HG03460 (cell line): ENCODE results near the gene OTUD1.
"Not testable (repeated sequence)": the region's sequence is repeated elsewhere in the genome, so short reads cannot be mapped to it uniquely, and the experiment has no call there.

ENCODE experiments used
- ATAC-seq: cut with Tn5 transposase; IDR thresholded peaks from one replicate; pipeline ENCODE4 v1.9.1; 2021; ENCODE audit not compliant: unreplicated experiment

The OTUD1 gene, protein sequence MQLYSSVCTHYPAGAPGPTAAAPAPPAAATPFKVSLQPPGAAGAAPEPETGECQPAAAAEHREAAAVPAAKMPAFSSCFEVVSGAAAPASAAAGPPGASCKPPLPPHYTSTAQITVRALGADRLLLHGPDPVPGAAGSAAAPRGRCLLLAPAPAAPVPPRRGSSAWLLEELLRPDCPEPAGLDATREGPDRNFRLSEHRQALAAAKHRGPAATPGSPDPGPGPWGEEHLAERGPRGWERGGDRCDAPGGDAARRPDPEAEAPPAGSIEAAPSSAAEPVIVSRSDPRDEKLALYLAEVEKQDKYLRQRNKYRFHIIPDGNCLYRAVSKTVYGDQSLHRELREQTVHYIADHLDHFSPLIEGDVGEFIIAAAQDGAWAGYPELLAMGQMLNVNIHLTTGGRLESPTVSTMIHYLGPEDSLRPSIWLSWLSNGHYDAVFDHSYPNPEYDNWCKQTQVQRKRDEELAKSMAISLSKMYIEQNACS

DNA sequence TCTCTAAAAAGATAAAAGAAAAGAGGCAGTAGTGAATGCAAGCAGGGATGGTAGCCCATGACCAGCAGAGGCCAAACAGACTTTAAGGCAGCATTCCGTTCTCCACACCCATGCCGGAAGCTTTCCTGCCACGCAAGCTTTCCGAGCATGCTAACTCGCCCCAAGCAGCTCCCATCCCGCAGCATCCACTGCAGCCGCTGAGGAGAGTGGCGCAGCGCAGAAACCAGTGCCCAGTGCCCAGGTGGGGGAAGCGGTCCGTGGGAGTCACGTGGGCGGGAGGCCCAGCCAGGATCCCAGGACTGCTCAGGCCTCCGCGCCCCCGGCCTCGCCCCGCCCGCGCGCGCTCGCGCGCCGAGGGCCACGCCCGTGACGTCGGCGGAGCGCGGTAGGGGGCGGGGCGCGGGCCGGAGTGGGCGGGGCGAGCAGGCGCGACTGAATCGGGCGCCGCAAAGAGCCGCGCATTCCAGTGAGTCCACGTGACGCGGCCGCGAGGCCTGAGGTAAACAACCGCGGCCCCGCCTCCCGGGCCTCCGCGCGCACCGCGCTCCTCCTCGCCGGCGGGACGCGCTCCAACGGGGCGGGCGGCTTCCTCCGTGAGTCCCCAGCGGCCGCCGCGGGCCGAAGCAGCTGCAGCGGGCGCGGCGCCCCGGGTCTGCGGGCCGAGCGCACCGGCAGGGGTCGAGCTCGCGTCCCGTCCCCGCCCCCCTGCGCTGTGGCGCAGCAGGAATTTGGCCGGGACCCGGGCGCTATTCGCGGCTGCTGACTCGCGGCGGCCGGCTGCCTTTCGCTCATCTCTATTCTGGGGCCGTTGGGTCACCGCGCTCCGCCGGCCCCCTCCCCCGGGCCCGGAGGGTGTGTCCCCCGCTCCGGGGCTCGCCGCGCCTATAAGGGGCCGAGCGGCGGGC is at the start of gene OTUD1:
Gene OTUD1 (plus strand): TSS at position 529 of the 905 bp plus-strand sequence. CDS start 383 bp downstream, outside the sequence.
- peak; percentile 78 for ATAC-seq

DNA sequence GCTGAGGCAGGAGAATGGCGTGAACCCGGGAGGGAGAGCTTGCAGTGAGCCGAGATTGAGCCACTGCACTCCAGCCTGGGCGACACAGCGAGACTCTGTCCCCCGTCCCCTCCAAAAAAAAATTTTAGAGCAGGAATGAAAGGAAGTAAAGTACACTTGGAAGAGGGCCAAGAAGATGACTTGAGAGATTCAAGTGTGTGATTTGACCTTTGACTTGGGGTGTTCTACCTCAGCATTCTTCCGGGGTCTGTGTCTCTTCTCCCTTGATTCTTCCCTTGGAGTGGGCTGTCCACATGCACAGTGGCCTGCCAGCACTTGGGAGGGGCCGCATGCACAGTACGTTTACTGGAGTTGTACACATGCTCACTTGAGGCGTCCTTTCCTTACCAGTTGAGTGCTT is 48.5 kb upstream of the OTUD1 start:
- ATAC-seq: not testable (repeated sequence)

DNA sequence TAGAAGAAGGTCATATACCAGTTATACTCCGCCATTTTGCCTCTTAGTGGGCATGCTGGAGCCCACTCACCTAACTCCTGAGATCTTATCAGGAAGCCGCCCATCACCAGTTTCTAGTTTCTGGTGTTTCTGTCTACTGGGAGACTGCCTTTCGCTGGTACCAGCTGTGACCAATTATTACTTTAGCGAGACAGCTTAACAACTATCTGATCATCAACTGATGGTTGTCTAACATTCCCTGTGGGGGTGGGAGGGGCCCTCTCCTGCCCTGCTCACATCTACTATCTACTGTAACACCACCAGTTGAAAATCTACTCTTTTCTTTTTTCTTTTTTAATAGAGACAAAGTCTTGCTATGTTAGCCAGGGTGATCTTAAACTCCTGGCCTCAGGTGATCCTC is 48.1 kb upstream of the OTUD1 start:
- ATAC-seq: no peak

DNA sequence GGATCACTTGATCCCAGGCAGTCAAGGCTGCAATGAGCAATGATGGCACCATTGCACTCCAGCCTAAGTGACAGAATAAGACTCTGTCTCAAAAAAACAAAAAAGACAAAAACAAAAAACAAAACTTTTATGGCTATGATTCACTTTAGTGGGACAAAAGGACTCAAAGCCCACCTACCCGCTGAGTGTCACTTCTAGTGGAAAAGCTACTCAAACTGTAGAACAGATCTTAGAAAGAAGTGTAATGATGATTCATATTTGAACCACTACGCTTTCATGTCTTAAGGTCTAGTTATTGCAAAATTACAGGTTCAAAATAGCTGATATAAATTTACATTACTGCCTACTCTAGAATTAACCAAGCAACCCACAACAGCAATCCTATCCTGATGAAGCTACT is 47.1 kb upstream of the OTUD1 start:
- no peak for ATAC-seq

DNA sequence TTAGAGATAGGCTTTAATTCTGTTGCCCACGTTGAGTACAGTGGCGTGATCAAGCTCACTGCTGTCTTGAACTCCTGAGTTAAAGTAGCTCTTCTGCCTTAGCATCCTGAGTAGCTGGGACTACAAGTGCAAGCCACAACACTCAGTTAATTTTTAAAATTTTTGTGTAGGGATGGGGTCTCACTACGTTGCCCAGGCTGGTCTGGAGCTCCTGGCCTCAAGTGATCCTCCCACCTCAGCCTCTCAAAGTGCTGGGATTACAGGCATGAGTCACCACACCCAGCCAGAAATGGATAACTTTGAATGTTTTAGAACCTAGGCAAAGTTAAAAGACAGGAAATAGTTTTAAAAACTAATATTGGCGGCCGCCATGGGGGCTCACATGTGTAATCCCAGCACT is 43.9 kb upstream of the OTUD1 start:
- ATAC-seq: no peak

DNA sequence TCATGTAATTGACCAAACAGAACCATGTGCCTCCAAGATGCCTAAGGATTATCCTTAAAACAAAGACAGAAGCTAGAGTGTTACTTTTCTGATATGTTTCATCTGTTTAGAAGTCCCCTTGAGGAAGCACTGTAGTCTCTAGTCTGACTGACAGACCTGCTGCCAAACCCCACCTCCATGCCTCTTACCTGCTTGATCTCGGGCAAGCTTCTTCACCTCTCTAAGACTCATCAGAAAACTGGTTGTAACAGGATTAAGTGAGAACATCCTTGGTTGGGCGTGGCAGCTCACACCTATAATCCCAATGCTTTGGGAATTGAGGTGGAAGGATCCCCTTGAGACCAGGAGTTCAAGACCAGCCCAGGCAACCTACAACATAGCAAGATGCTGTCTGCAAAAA is 42.2 kb upstream of the OTUD1 start:
- no peak for ATAC-seq

DNA sequence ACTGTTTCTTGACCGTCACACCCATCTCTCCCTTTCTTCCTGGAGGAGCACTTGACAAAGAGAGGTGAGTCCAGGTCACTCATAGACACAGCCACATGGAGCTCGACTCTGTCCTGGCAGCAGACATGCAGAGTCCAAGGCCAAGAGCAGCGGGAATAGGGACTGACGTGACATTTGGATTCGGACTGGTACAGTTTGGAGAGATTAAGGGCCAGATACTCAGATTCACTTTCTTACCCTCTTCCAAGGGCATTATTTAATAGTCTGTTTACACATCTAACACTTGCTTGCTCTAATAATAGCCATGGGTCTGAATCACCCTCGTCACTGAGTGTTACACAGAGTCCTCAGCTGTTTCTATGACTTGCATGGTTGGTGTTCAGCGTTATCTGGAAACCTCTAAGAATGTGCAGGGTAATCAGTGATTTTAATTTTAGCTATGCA is 39.2 kb upstream of the OTUD1 start:
- no peak for ATAC-seq

DNA sequence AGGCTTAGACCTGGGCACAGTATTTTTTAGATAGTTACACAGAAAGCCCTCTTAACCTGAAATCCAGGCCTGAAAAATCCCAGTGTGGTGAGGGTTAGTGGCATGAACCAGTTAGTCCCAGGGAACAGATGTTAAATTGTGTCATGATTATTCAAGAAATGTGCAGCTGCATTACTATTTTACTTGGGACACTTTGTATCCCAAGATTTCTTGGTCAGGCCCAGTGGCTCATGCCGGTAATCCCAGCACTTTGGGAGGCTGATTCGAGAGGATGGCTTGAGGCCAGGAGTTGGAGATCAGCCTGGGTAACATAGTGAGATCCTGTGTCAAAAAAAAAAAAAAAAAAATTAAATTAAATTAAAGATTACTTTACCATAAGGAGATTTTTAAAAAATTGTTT is 36.0 kb upstream of the OTUD1 start:
- ATAC-seq: no peak

DNA sequence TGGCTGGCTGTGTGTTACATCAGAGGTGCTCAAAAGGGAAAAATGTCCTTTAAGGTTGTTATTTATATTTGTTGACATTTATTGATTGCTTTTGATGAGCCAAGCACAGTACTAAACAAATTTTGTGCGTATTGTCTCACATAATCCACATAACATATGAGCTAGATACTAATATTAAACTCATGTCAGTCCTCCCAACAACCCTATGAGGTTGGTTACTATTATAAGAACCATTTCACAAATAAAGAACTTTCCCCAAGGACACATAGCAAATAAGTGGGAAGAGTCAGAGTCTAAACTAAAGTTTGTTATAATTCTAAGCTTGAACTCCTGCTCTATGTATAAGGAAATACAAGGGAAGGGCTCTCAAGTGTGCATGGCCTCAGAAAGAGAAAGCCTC is 35.6 kb upstream of the OTUD1 start:
- no peak for ATAC-seq

DNA sequence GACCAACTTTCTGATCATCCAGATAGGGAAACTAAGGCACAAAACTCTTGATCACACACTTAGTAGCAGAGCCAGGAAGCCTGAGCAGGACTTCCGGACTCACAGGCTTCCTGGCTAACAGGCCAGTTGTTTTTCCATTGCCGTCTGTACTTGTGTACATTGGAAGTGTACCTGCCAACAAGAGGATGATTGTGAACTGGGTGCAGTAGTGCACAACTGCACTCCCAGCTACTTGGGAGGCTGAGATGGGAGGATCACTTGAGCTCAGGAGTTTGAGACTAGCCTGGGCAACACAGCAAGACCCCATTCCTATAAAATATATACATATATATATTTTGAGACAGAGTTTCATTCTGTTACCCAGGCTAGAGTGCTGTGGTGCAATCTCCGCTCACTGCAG is 35.2 kb upstream of the OTUD1 start:
- ATAC-seq: no peak

DNA sequence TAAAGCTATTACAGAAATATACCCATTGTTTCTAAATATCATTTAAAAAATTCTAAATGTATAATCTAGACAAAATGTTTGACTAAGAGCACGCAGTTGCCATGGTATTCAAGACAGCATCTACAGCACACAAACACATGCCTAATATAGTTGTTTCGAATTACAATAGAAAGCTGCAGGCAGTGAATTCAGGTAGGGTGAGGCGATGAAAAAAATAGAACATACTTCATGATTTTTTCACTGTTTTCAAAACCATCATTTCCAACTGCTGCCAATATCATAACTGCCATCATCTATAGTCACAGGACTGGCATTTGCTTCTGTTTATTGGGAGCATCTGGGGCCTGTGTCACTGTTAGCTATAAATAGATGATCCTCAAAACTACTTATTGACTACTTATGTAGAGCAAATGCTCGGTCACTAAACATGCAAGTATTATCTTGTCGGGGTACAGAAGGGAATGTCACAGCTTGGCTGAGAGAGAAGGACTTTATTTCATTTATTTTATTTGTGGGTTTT is 34.4 kb upstream of the OTUD1 start:
- ATAC-seq: no peak

DNA sequence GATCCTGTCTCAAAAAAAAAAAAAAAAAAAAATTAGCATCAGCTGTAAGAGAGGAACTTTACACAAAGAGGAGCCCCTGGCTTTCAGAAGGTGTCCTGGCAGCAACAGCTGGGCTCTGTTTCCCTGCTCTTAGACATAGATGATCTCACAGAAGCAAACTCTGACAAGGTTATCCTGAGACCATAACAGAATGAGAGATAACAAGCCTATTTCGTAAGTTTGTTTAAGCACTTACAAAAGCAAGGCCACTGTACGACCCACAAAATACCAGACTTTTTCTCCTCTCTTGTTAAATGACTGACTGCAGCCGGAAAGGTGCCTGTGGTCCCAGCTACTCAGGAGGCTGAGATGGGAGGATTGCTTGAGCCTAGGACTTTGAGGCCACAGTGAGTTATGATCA is 33.3 kb upstream of the OTUD1 start:
- no peak for ATAC-seq

DNA sequence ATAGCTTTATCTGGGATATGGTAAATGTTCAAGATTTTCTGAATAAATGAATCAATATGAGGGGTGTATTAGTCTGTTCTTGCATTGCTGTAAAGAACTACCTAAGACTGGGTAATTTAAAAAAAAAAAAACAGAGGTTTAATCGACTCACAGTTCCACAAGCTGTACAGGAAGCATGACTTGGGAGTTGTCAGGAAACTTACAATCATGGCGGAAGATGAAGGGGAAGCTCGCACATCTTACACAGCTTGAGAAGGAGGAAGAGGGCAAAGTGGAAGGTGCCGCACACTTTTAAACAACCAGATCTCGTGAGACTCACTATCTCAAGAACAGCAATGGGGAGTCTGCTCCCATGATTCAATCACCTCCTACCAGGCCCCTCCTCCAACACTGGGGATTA is 32.5 kb upstream of the OTUD1 start:
- ATAC-seq: no peak

DNA sequence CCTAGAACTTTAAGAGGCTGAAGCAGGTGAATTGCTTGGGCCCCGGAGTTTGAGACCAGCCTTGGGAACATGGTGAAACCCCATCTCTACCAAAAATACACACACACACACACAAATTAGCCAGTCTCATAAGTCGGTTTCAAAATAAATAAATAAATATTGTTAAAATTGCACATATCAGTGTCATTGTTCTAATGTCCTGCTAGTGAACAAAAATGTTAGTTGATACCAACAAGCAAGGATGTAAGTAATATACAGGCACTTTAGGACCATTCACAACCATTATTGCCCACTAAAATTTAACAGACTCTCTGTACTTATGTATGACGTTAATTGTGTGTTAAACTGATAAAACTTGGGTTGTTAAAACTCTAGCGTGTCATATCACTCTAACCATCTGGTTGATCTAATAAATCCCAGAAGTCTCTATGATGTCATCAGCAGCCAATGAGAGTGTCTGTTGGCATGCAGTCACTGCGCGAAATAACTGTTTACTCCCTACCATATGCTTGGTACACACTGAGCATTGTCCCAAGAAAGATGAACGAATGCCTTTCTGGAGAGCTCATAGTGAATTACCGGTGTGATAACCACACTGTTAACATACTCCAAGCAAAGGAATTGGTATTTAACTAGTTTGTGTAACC is 30.4 kb upstream of the OTUD1 start:
- no peak for ATAC-seq

DNA sequence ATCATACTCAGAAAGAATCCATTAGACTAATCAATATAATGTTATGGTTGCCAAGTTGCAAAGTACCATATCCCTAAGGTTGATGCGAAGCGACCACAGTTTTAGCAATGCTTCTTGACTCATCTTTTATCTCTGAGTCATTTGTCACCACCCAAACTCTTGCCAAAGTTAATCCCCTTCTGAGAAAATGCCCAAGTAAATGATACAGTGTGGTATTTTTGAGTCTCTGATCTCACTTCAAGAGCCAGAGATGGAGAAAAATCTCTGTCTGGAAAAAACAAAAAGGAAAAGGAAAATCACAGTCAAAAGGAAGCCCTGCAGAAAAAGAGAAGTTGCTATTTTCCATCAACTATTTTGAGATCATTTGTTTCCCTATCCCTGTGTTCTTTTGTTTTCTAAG is 26.7 kb upstream of the OTUD1 start:
- ATAC-seq: no peak

DNA sequence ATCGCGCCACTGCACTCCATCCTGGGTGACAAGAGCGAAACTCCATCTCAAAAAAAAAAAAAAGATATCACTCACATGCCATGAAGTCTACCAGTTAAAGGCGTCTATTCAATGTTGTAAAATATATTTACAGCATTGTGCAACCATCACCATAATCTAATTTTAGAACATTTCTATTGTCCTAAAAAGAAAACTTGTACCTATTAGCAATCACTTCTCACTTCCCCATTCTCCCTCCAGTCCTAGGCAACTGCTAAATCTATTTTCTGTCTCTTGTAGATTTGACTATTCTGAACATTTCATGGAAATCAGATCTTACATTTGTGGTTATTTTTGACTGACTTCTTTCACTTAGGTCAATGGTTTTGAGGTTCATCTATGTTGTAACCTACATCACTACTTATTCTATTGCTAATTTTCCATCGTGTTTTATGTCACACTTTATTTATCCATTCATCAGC is 25.2 kb upstream of the OTUD1 start:
- peak; percentile 91 for ATAC-seq

DNA sequence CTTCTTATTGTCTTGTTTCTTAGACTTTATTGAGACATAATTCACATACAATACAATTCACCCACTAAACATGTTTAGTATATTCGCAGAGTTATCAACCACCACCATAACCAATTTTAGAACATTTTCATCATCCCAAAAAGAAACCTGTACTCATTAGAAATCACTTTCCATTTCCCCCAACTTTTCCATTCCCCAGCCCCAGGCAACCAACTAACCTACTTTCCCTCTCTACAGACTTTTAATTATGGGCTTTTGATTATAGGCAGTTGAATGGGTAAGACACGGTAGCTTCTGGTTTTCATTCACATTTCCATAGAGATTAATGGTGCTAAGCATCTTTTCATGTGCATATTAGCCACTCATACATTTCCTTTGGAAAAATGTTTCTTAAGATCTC is 24.2 kb upstream of the OTUD1 start:
- ATAC-seq: no peak

DNA sequence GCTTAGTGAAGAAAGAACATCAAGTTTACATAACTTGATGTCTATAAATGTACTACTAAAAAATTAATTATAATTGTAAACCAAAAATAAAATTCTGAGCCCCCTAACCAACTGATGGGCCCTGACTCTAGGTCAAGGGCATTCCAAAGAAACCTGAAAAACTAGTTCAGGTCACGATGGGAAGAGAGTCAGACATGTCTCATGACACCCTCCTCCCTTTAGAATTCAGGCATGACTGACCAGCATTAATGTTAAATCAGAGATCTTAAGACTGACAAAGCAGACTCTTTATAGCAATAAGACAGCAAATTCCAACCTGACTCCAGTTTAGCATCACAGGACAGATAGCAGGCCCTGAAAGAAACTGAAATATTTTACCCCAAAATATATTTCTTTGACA is 21.6 kb upstream of the OTUD1 start:
- ATAC-seq: no peak

DNA sequence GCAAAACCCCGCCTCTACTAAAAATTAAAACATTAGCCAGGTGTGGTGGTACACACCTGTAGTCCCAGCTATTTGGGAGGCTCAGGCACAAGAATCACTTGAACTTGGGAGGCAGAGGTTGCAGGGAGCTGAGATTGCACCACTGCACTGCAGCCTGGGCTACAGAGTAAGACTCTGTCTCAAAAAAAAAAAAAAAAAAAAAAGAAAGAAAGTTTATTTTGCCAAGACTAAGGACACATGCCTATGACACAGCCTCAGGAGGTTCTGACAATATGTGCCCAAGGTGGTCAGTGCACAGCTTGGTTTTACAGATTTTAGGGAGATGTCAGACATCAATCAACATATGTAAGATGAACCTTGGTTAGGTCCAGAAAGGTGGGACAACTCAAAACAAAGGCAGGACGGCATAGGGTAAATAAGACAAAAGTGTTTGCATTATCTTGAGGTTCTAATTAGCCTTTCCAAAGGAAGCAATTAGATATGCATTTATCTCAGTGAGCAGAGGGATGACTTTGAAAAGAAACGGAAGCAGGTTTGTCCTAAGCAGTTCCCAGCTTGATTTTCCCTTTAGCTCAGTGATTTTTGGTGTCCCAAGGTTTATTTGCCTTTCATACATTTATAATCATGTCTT is 20.7 kb upstream of the OTUD1 start:
- no peak for ATAC-seq

DNA sequence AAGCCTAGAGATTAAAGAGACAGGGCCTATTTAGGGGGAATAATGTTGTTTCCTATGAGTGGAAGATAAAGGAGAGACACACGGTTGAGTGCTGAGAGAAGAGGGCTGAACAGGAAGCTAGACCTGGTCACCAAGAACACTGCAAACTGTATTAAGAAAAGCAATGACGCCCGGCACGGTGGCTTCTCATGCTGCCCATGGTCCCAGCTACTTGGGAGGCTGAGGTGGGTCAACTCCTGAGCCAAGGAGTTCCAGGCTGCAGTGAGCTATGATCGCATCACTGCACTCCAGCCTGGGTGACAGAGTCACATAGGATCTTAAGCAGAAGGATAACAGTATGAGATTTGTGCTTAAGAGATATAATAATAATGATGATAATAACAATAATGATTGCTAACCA is 19.7 kb upstream of the OTUD1 start:
- ATAC-seq: no peak
